HG03378 (cell line): ENCODE results near the gene HSD17B1.

Source experiments
- ATAC-seq: cut with Tn5 transposase; IDR thresholded peaks from one replicate; pipeline ENCODE4 v1.9.1; 2021; ENCODE audit warnings: mild to moderate bottlenecking, moderate library complexity; ENCODE audit not compliant: unreplicated experiment

The HSD17B1 gene

GRCh38 chr17:42565523-42566214 lies 12.9 kb downstream of the HSD17B1 start:
- no peak for ATAC-seq

DNA sequence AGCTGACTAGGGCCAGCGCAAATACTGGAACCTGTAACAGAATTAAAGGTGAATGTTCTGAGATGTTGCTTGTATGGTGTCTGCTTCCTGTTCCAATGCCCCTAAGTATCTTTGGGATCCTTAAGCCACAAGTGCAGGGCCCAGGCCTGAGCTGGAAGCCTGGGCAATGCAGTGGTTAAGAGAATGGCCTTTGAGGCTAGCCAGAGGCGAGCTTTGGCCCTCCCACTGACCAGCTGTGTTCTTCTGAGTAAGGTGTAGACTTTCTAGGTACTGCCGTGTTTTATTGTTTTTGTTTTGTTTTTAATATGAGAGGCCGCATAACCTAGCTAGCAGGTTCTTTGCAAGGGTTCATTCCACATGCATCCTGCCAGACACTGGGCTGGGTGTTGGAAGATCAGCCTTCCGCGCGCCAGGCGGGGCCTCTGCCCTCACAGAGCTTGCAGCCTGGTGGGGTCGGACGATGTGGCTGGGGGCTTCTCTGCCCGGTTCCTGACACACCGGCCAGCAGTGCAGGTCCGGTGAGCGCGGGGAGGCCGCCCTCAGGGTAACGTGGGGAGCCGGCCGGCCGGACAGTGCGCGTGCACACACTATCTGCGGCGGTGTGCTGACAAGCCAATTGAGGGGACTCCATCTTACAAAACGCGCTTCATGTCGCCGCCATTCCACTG lies 13.6 kb downstream of the HSD17B1 start:
- no peak for ATAC-seq

GRCh38 chr17:42566883-42567573 lies 14.3 kb downstream of the HSD17B1 start, which contains the start of gene MLX:
Gene MLX, plus strand, starts transcription at chr17:42567100. Its CDS starts 25 bp downstream, at chr17:42567125.
- peak; percentile 48 for ATAC-seq

DNA sequence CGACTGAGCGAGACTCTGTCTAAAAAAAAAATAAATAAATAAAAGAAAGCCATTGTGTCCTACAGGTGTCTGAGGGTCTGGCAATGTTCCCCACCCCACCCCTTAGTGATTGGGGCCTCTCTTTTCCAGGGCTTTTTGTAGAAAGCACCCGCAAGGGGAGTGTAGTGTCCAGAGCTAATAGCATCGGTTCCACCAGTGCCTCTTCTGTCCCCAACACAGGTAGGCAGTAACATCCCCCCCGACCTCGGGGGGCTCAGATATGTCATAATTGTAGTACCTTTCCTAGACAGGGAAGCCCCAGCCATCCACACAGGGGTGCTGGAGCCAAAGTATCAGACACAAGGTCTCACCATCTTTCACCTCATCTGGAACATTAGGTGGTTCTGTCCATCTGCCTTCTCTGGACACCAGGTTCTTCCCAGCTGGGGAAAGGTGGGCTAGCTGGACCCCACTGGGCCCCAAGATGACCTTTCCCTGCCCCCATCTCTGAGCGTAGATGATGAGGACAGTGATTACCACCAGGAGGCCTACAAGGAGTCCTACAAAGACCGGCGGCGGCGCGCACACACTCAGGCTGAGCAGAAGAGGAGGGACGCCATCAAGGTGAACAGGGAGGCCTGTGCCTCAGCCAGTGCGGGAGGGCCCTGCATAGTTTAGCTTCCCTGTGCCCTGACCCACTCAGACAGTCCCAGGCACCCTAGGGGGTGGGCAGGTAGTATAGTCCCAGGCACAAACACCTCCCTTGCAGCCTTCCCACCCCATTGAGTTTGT lies 15.8 kb downstream of the HSD17B1 start:
- no peak for ATAC-seq

DNA sequence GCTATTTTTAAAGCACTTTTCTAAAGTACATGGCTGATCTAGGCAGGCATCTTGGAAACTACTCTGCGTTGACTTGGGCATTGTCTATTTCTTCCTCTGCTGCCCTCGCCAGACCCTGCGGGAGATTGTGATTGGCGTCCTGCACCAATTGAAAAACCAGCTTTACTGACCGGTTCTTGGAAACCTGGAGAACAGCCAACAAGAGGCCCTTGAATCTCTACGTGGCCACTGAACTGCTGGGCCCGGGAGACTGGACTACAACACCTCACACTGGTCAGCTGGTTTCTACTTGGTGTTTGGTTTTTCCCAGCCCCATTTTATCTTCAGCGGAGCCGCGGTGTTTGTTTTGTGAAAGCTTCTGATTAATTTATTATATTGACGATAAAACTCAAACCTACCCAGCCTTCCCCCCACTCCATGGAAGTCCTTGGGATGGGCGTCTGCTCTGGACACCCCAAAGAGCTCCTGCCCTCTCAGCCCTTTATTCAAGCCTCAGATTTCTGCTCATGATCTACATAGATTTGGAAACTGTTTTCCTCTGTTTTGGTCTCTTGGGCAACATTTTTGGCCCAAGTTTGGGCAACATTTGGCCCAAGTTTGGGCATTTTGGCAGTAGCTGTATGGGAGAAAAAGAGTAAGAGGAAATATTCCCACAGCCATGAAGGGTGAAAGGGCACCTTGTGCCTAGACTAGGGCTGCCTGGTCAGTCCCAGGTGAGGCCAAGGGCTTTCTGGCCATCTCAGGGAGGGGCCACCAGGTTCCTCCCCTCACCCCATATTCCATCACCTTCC lies 18.9 kb downstream of the HSD17B1 start:
- ATAC-seq = no peak

DNA sequence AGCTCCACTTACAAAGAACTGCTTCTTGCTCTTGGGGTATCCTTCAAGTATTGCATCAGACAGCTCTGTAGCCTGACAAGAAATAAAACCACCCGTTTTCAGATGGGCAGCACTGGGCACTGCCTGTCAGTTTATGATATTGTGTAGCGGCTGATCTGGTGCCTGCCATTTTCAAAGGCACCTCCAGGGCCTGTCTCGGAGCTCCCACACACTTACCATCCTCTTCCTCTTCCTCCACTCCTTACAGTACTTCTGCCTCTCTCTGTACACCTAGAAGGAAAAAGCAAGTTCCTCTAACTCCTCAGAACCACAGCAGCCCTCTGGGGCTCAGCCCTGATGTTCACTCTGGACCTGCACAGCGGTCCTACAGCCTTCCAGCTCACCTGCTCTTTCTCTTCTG lies 20.4 kb downstream of the HSD17B1 start:
- no peak for ATAC-seq

- no peak for ATAC-seq
Measured at GRCh38 chr17:42574463-42574862, 21.7 kb downstream of the HSD17B1 start.

GRCh38 chr17:42577140-42577531 lies 24.4 kb downstream of the HSD17B1 start:
- no peak for ATAC-seq

DNA sequence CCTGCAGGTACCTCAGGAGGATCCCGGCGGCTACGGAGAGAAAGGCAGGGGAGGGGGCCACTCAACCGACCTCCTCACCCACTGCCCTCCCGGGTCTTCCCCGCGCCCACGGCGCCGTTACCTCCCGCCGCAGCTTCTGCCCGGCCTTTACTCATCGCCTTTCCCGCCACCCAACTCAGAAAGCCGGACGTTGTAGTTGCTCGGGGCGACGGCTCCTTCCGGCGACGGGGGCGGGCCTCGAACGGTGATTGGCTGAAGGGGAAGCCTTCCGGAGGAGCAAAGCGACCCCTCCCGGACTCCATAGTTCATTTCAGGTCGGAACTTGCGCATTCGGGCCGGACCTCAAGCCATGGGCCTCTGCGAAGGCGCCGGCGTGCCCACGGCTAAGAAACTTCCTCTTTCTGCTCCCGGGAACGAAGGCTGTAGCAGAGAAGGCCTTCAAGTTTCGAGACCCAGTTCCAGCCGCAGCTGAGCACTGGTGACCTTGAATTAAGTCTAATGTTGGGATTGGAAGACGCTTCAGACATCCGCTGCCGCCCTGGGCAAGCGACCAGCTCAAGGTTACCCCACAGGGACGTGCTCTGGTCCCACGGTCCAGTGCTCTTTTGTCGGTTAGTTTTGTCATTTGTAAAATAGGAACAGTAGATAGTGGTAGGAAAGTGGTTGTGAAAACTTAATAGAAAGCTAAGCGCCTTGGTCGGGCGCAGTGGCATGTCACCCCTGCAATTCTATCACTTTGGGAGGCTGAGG lies 25.0 kb downstream of the HSD17B1 start, which contains the start of gene PSMC3IP:
Gene PSMC3IP (minus strand): TSS at position 198 of the 750 bp plus-strand sequence. CDS start 43 bp downstream, at position 155.
- ATAC-seq = peak; percentile 56

DNA sequence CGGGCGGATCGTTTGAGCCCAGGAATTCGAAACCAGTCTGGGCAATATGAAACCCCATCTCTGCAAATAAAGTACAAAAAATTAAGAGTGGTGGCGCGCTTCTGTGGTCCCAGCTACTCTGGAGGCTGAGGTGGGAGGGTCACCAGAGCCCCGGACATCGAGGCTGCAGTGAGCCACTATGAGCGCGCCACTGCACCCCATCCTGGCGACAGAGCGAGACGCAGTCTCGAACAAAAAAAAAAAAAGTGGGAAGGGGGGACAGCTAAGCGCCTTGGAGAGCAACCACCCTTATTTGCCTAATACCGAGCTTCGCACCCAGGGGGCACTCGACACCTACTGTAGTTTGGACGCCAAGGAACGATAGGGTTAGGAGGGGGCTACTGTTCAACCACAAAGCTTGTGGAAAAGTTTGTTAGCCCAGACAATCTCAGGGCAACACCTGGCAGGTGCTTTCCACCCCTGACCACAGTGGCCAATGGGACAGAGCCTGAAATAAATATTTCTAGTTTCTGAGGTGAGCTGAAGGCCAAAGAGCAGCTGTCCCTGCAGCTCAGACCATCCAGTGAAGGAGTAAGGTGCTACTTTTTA lies 25.7 kb downstream of the HSD17B1 start:
- ATAC-seq = peak; percentile 43

DNA sequence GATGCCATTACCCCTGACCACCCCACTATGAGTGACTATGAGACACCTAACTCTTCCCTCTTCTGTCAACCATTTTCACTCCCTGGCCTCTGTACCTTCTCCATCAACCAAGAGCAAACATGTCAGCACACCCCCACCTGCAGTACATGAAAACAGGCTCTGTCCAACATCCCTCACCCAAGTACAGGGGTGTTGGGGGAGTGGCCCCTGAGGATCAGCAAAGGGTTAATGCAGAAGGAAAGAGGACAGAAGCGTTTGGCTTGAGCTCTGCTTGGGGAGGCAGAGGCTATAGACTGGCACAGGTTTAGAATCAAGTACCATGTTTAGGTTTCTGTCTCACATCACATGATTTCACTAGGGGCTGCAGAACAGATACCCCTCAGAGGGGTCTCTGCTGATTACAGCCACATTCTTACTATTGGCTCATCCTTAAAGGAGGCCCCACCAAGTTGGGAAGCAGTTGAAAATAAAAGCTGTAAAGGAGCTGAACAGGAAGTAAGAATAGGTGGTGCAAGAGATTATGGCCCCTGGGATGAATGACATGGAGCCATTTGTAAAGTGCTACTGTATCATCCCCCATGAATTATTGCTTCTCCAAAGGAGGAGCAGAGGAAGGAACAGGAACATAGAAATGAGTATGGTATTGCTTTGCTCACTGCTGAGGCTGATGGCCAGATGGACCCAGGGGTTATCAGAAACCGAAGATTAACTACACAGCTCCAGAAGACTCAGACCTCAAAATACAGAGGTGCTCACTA lies 27.2 kb downstream of the HSD17B1 start:
- ATAC-seq = no peak

- ATAC-seq = no peak
Measured at GRCh38 chr17:42581744-42582270, 29.1 kb downstream of the HSD17B1 start.

DNA sequence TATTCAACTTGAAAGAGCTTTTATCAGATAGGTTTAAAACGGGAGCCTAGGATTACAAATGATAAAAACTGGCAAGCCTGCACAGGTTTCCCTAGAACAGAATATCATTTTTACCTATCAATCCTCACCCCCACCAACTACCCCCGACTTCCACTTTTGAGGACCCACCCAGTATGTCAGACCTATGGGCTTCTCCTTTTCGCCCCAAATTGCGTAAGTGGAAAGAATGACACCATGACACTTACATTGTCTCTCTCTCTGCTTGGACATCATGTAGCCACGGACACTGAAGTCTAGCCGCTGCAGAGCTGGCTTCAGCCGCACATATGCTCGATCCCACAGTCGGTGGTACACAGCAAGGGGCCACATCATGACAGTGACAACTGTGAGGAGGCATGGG lies 32.2 kb downstream of the HSD17B1 start:
- ATAC-seq = no peak

- no peak for ATAC-seq
Measured at GRCh38 chr17:42585353-42585752, 32.6 kb downstream of the HSD17B1 start.

- ATAC-seq = no peak
Measured at GRCh38 chr17:42586514-42587230, 33.9 kb downstream of the HSD17B1 start.

GRCh38 chr17:42590886-42591285 lies 38.2 kb downstream of the HSD17B1 start:
- ATAC-seq = no peak

DNA sequence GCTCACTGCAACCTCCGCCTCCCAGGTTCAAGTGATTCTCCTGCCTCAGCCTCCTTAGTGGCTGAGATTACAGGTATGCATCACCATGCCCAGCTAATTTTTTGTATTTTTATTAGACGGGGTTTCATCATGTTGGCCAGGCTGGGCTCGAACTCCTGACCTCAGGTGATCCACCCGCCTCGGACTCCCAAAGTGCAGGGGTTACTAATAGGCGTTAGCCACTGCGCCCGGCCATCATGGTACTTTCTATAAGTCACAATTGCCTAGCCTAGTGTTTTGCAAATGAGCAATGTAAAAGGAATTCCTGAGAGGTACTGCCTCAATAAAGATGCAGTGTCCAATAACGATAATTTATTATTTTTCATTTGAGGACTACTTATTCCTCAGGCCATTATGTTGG lies 38.7 kb downstream of the HSD17B1 start:
- no peak for ATAC-seq

DNA sequence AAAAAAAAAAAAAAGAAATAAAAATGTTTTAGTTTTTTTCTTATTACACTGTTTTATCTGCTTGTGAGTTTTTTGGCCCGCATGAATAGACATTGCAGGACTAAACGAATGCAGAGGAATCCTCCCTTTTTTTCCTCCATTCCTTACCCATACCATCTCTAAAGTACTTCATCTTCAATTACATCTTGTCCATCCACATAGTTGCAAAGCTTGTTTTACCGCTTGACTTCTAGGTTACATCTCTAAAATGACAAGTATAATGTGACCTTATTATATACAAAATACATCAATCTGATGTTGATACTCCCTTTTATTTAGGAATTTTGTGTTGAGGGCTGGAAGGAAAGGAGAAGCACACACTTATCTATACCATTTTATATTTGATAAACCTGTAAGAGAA lies 43.7 kb downstream of the HSD17B1 start:
- ATAC-seq = no peak
